HG03432 (cell line): ENCODE measurements around the gene ECE1.

Source experiments
- ATAC-seq: cut with Tn5 transposase; IDR thresholded peaks from one replicate; pipeline ENCODE4 v1.9.1; 2021; ENCODE audit warnings: mild to moderate bottlenecking, moderate library complexity; ENCODE audit not compliant: unreplicated experiment

ECE1 gene

GRCh38 chr1:21308847-21309652 is 18.8 kb upstream of the ECE1 start:
- ATAC-seq: no peak

GRCh38 chr1:21308330-21308729 is 18.1 kb upstream of the ECE1 start:
- ATAC-seq: no peak

DNA sequence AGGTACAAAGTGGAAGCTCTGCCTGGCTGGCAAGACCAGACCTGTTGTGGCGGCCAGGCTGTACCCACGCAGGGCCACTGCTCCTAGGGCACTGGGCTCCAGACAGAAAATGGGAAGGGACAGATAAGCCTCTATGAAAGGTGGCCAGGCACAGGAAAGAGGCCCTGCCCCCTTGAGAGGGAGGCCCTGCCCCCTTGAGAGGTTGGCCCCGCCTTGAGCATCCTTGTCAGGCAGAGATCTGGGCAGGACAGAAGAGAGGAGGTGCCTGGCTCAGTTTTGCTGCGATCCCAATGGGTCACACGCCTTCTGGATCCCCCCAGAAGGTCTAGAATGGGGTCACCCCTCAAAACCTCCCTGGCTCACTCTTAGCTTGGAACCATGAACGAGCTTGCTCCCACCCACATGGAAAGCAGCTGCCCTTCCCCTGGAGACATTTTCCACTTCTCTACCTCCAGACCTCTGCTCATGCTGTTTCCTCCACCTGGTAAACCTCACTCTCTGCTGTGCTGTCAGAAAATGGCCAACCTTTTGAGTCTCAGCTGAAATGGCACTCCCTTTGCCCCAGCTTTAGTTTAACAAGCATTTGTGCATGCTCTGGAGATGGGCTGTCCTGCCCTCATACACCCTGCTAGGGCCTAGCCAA is 17.5 kb upstream of the ECE1 start:
- ATAC-seq: no peak

GRCh38 chr1:21307210-21307609 is 16.9 kb upstream of the ECE1 start:
- ATAC-seq: no peak

- ATAC-seq: no peak
Measured at GRCh38 chr1:21305900-21306189, 15.6 kb upstream of the ECE1 start.

DNA sequence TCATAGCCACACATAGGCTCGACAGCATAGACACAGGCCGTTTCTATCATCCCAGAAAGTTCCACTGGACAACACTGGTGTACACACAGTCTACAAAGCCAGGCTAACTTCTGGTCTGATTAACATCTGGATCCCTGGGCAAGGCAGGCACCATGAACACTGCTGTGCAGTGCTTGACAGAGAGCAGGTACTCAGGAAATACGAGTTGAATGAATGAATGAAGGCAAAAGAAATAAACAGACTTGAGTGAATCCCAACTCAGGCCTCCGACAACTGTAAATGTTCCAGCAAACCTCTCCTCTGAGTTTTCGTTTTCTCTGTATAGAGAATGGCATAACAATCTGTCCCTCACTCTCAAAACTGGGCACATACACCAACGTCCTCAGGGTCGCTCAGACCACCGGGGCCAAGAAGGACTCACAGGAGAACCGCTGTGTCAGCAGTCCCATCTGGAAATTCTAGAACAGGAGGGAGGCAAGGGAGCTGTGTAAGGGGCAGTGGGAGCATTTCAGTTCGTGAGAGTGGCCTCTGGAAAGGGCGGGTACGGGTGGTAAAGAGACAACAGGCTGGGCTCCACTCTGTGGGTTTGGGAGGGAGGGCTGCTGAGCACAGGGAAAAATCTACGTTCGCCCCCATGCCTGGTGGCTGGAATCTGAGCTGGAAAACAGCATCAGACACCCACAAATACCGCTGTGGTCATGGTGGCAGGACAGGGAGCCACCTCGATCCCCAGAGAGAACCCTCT is 15.1 kb upstream of the ECE1 start:
- ATAC-seq: no peak

DNA sequence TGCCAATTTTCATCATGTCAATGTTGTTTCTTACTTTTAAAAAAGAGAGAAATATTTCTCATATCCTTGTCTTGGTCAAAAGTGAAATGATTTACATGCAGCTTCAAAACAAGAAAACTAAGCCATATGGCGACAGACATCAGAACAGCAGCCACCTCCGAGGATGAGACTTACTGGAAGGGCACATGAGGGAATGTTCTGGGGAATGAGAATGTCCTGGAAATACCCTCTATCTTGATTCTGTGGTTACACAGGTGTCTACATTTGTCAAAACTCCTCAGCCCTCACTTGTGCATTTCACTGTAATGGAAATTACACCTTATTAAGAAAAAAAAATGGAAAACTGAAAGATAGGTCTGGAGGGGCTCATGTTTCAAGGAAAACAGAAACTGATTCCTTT is 14.2 kb upstream of the ECE1 start:
- ATAC-seq: no peak

DNA sequence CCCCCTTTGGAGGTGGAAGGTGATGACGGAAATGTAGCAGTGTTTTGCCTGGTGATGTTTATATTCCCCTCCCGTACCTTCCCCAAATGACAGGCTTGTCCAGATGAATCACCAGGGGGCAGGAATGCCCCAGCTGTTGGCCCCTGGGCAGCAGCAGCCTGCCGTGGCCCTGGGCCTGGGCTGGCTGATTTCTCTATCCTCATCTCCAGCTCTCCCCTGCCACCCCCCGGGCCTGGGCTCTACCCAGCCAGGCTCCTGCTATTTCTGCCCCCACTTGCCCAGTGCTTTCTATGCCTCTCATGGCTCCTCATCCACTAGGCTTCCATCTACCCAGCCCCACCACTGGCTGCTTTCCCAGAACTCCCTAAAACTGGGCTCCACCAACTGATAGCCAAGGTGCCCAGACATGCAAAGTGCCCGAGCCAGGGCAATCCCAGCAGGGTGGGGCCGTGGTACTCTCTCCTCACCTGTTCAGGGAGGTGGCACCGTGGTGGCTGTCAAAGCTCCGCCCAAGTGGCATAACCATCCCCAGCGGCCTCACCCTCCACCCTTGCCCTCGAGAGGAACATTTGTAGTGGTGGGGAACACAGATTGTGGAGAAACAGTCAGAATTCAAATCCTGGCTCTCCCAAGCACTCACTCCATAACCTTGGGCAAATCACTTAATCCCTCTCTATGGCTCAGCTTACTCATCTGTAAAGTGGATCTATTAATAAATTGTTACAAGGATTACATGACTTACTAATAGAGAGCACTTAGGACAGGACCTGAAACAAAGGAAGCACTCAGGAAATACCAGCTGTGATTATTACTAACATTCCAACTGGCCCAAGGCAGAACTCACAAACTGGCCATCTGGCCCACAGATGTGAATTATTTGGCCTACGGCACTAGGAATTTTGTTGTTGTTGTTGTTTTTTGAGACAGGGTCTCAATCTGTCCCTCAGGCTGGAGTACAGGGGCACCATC is 12.8 kb upstream of the ECE1 start:
- no peak for ATAC-seq

DNA sequence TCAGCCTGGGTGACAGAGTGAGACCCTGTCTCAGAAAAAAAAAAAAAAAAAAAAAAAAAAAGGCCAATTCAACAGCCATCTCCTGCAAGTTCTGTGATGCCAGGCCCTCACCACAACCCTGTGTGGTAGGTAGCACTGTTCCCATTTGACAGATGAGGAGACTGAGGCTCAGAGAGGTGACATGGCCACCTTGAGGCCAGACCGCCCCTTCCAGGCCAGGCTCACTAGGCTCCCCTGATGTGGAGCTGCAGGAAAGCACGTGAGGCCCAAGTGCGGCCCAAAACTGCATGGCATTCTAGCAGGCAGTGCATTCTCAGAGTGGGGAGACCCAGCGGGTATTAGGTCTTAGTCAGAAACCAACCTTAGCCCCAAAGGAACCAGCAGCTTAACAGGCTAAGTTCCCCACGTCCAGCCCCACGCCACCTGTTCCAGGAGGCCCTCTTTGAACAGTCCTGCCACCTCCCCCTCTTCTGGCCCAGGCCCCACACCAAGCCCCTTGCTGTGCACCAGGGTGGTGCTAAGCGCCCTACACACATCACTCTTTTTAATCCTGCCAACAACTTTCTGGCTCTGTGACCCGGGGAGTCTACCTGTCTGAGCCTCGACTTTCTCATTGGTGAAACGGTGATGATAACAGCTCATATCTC is 11.7 kb upstream of the ECE1 start:
- no peak for ATAC-seq

GRCh38 chr1:21300774-21301173 is 10.5 kb upstream of the ECE1 start:
- no peak for ATAC-seq

GRCh38 chr1:21299780-21300395 is 9.6 kb upstream of the ECE1 start:
- no peak for ATAC-seq

DNA sequence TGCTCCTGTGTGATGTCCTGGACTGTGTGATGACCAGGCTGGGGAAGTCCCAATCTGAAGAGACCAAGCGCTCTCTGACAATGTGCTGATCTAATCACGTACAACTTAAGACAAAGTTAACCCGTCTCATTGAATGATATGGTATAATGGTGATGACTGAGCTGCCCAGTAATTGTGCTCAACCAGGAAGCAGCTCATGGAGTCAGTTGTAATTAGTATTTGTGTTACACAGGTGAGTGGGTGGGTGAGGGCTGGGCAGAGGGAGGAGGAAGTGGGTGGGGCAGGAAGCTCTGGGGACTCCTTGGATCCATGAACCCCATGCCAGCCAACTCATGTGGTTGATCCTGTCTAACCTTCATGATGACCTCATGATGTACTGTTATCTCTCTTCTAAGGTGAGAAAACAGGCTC is 8.7 kb upstream of the ECE1 start:
- no peak for ATAC-seq

DNA sequence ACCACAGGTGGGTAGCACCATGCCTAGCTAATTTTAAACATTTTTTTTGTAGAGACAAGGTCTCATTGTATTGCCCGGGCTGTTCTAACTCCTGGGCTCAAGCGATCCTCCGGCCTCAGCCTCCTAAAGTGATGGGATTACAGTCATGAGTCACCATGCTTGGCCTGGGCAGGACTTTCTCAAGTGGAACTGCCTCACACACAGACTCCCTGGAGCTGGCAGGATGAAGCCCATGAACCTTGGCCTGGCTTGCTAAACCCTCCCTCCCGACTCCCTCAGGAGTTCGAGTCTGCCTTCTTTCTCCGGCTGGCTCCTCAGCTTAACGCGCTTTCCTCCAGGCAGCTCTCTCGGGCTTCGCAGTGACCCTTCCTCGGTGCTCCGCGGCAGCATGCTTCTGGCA is 7.7 kb upstream of the ECE1 start:
- no peak for ATAC-seq

DNA sequence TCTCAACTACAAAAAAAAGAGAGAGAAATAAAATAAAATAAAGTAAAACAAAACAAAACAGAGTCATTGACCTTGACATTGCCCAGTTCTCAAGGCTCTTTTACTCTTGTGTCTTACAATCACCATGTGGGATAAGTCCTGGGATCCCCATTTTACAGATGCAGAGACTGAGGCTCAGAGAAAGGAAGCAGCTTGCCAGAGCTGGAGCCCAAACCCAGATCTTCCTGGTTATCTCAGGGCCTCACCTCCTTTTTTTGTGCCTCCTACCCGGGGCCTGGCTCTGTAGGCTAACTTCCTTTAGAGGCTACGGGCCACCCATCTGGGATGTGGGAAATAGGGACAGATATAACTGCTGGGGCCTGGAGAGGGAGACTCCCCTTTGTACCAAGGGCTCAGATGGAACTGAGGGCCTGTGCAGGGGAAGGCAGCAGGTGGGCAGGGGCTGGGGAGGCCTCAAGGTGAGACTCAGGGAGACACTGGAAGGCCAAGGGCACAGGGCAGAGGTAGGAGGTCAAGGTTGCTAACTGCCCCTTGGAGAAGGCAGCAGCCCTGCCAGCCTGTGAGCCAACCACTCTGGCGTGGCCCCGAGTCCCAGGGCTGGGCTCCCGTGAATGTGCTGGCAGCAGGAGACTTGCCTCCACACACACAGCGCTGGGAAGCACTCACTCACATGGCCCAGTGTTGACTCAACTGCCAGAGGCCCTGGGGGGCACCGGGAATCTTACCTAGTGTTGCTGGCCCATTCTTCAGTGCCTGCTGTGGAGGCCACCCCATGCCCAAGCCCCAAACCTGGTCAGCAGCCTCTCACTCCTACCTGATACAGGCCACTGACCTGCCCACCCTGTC is 6.5 kb upstream of the ECE1 start:
- ATAC-seq: no peak

GRCh38 chr1:21295545-21295944 is 5.3 kb upstream of the ECE1 start:
- ATAC-seq: no peak

DNA sequence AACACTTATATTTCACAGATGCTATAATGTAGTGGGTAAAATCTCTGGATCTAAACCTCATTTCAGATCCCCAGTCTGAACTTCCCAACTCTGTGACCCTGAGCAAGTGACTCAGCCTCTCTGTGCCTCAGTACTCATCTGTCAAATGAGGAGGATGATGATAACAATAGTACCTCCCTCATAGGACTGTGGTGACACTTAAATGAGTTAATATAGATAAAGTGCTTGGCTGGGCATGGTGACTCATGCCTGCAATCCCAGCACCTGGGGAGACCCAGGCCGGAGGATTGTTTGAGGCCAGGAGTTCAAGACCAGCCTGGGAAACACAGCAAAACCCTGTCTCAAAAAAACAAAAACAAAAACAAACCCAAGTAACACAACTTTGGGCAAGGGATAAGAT is 4.7 kb upstream of the ECE1 start:
- ATAC-seq: peak; percentile 8

- peak; percentile 58 for ATAC-seq
Measured at GRCh38 chr1:21294266-21294989, 4.2 kb upstream of the ECE1 start.

DNA sequence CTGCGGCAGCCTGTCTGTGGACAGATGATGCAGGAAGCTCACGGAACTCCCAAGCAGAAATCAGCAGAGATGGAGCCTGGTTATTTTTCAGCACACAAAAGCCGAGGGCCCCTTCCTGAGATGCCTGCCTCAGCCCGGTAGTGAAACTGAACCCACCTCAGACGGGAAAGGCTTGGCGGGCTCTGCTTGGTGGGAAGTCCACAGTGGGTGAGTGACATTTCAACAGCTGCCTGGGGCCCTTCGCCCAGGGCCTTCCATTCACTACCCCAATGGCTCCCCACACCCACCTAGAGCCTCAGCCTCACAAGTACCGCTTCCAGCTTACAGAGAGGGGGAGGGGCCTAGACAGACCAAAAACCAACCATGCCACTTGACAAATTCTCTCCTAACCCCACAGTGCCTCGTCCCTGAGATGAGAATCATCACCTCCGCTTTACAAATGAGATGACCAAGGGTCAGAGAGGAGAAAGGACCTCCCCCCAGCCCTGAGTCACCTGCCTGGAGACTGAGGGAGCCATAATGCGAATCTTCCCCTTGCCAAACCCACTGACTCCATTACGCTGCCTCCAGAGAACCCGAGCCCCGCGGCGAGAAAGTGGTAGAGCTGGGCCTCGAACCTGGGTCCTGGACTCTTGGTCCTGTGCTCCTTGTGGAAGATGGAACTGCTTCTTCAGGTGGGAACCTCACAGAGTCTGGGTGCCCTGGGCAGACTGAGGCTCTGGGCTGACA is 3.4 kb upstream of the ECE1 start:
- peak; percentile 29 for ATAC-seq
